ENCODE measurements around the gene PTPRCAP.
"Not testable (repeated sequence)": the region's sequence is repeated elsewhere in the genome, so short reads cannot be mapped to it uniquely, and the experiment has no call there.

The PTPRCAP gene

GRCh38 chr11:67469508-67469811, 32.0 kb upstream of the PTPRCAP start:
- DNase-seq (ENCODE audit: low spot score in 2 of 2), result no peak
- H3K9me3 ChIP-seq, result no peaks in the 10 kb centered on the region
- peak overlapping the region; percentile 80 for H3K4me3 ChIP-seq
- H3K36me3 ChIP-seq (replicated peaks), result no peaks in the 10 kb centered on the region
- peaks cover 5% of the 10 kb centered on the region for H3K4me1 ChIP-seq
- no peaks in the 10 kb centered on the region for H3K27me3 ChIP-seq (ENCODE audit: low read depth)
- in situ Hi-C loops (cut with MboI; ENCODE audit: low sequenced_read_pairs), result no loop called here

GRCh38 chr11:67468759-67469507, 31.5 kb upstream of the PTPRCAP start, which contains the start of gene TMEM134:
Gene TMEM134 (minus strand): TSS chr11:67469251. CDS start chr11:67469192, 59 bp downstream.
- Histone ChIP-seq H3K36me3 (replicated peaks) (no peaks in the 10 kb centered on the region), H3K4me1 (peaks cover 10% of the 10 kb centered on the region), H3K27me3 (ENCODE audit: low read depth) (no peaks in the 10 kb centered on the region), H3K4me3 (peak within 1 kb of the TSS; percentile 80), H3K9me3 (no peaks in the 10 kb centered on the region)
- in situ Hi-C loops (cut with MboI; ENCODE audit: low sequenced_read_pairs), result no loop called here
- peak; percentile 71 to 94 for DNase-seq (ENCODE audit: low spot score in 2 of 2)

- H3K4me1 ChIP-seq, result peaks cover 10% of the 10 kb centered on the region
- in situ Hi-C loops (cut with MboI; ENCODE audit: low sequenced_read_pairs), result no loop called here
These were observed 30.9 kb upstream of the PTPRCAP start for GRCh38 chr11:67468456-67468758.

DNA sequence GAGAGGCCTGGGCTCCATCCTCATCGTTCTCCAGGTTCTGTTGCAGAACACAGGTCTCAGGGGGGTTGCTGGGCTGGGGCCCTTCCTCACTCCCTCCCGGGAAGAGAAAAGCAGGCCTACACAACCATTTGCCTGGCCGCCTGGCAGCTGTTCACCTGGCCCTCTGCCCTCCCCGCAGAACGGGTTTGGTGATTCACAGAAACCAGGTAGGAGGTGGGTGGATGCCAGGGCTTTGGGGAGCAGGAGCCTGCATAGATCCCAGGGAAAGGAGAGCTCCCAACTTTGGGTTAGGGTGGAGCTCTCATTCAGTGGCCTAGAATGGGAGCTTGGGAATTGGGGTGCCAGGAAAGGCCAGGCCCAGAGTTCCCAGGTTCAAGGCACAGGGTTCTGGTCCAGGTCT, 30.6 kb upstream of the PTPRCAP start:
- H3K4me1 ChIP-seq, result peaks cover 10% of the 10 kb centered on the region
- peak overlapping the region; percentile 80 for H3K4me3 ChIP-seq
- H3K27me3 ChIP-seq (ENCODE audit: low read depth), result no peaks in the 10 kb centered on the region
- no peaks in the 10 kb centered on the region for H3K36me3 ChIP-seq (replicated peaks)
- H3K9me3 ChIP-seq, result no peaks in the 10 kb centered on the region
- DNase-seq (ENCODE audit: low spot score in 2 of 2), result no peak
- in situ Hi-C loops (cut with MboI; ENCODE audit: low sequenced_read_pairs), result no loop called here

More at GRCh38 chr11:67468456-67468758, 30.9 kb upstream of the PTPRCAP start:
- DNase-seq (ENCODE audit: low spot score in 2 of 2), result no peak
- Histone ChIP-seq H3K27me3 (ENCODE audit: low read depth) (no peaks in the 10 kb centered on the region), H3K36me3 (replicated peaks) (no peaks in the 10 kb centered on the region), H3K4me3 (peak overlapping the region; percentile 80), H3K9me3 (no peaks in the 10 kb centered on the region)

- no peaks in the 10 kb centered on the region for H3K27me3 ChIP-seq (ENCODE audit: low read depth)
- in situ Hi-C loops (cut with MboI; ENCODE audit: low sequenced_read_pairs), result no loop called here
- H3K36me3 ChIP-seq (replicated peaks), result no peaks in the 10 kb centered on the region
- no peak for DNase-seq (ENCODE audit: low spot score in 2 of 2)
- H3K4me3 ChIP-seq, result no peak overlapping the region
- H3K4me1 ChIP-seq, result peaks cover 10% of the 10 kb centered on the region
- H3K9me3 ChIP-seq, result no peaks in the 10 kb centered on the region
These were observed 29.7 kb upstream of the PTPRCAP start for GRCh38 chr11:67466962-67467771.

- DNase-seq (ENCODE audit: low spot score in 2 of 2), result no peak
- Histone ChIP-seq H3K36me3 (replicated peaks) (no peaks in the 10 kb centered on the region), H3K4me3 (no peak overlapping the region), H3K9me3 (no peaks in the 10 kb centered on the region), H3K4me1 (peaks cover 10% of the 10 kb centered on the region), H3K27me3 (ENCODE audit: low read depth) (no peaks in the 10 kb centered on the region)
- in situ Hi-C loops (cut with MboI; ENCODE audit: low sequenced_read_pairs), result no loop called here
These were observed 28.9 kb upstream of the PTPRCAP start for GRCh38 chr11:67466367-67466766.

GRCh38 chr11:67465530-67465929, 28.0 kb upstream of the PTPRCAP start:
- H3K4me3 ChIP-seq, result peak overlapping the region; percentile 66
- H3K27me3 ChIP-seq (ENCODE audit: low read depth); H3K9me3 ChIP-seq; DNase-seq (ENCODE audit: low spot score in 2 of 2); H3K36me3 ChIP-seq (replicated peaks); in situ Hi-C loops (cut with MboI; ENCODE audit: low sequenced_read_pairs): not testable (repeated sequence)
- H3K4me1 ChIP-seq, result peaks cover 10% of the 10 kb centered on the region

DNA sequence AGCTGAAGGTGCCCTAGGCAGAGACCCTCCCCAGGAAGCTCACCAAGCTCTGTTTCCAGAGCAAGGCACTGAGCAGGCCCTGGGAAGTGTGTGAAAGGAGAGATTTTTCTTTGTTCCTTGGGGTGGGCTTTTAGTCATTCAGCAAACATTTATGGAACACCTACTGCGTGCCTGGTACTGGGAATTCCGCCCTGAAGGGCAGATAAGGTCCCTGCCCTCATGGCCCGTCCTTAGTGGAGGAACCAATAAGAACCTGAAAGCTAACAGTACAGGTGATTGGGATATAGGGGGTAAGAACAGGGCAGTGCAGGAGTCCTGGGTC, 27.7 kb upstream of the PTPRCAP start:
- Histone ChIP-seq H3K4me1 (peaks cover 10% of the 10 kb centered on the region), H3K27me3 (ENCODE audit: low read depth) (no peaks in the 10 kb centered on the region), H3K36me3 (replicated peaks) (no peaks in the 10 kb centered on the region), H3K9me3 (no peaks in the 10 kb centered on the region), H3K4me3 (peak overlapping the region; percentile 66)
- in situ Hi-C loops (cut with MboI; ENCODE audit: low sequenced_read_pairs), result no loop called here
- no peak for DNase-seq (ENCODE audit: low spot score in 2 of 2)

DNA sequence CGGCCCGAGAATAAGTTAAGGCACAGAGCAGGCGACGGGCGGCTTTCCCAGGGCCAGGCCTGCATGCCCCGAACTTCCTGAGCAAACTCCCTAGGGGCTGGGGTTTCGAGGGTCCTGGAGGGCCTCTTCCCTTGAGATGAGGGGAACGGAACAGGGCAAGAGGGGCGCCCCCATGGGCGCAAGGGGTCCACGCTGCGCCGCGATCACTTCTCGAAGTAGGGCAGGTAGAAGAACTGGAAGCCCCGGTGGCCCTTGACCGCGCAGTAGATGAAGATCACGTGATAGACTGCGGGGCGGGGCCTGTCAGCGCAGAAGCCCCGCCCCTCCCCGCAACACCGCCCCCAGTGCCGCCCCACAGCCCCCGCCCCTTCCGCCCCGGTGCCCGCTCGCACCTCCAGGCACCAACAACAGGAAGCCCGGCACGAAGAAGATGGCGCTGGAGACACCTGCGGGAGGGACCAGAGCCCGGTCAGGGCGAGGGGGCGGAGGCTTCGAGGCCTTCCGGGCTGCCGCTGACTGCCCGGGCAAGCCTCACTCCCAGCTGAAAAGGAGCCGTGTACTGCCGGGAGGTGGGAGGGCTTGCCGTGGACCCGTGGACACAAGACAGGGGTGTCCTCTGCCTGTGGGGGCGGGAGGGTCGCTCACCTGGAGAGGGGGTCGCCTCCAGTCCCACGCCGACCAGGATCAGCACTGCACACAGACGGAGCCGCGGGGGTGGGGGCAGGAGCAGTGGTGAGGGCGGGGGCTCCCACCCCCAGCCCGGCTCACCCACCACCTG, 27.1 kb upstream of the PTPRCAP start:
- H3K4me3 ChIP-seq, result peak overlapping the region; percentile 66
- no peaks in the 10 kb centered on the region for H3K36me3 ChIP-seq (replicated peaks)
- peak; percentile 81 to 96 for DNase-seq (ENCODE audit: low spot score in 2 of 2)
- in situ Hi-C loops (cut with MboI; ENCODE audit: low sequenced_read_pairs), result no loop called here
- H3K4me1 ChIP-seq, result peaks cover 9% of the 10 kb centered on the region
- H3K27me3 ChIP-seq (ENCODE audit: low read depth), result no peaks in the 10 kb centered on the region
- H3K9me3 ChIP-seq, result no peaks in the 10 kb centered on the region

DNA sequence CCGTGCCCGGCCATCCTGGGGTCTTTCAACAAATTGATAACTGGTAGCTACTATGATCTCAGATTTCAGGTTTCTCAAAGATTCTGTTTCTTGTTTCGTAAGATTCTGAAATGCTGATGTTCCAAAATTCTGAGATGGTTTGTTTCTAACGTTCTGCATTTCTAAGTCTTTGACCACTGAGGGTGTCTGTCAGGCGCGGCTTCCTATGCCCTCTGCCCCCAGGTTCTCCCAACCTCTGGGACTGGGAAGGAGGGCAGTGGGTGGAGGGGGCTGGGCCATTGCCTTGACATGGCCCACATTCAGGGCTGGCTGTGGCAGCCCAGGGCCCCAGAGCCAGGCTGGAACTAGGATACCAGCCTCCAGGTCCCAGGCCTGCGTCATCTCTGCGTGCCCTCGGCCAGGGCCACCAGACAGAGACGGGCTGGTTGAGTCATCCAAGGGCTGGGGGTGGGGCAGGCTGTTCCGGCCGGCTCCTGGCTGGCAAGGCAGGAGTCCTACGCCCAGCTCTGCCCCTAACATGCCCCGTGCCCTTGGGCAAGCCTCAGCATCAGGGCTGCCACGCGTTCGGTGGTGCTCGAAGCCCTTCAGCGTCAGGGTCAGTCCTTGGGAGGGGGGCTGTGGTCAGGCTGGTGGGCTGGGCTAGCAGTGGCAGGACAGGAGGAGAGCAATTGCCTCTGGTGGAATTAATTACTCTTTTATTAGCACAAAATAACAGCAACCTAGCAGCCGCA, 26.4 kb upstream of the PTPRCAP start:
- Histone ChIP-seq H3K4me1 (peaks cover 5% of the 10 kb centered on the region), H3K9me3 (no peaks in the 10 kb centered on the region), H3K36me3 (replicated peaks) (no peaks in the 10 kb centered on the region), H3K4me3 (peak overlapping the region; percentile 66), H3K27me3 (ENCODE audit: low read depth) (no peaks in the 10 kb centered on the region)
- no peak for DNase-seq (ENCODE audit: low spot score in 2 of 2)
- in situ Hi-C loops (cut with MboI; ENCODE audit: low sequenced_read_pairs), result no loop called here

DNA sequence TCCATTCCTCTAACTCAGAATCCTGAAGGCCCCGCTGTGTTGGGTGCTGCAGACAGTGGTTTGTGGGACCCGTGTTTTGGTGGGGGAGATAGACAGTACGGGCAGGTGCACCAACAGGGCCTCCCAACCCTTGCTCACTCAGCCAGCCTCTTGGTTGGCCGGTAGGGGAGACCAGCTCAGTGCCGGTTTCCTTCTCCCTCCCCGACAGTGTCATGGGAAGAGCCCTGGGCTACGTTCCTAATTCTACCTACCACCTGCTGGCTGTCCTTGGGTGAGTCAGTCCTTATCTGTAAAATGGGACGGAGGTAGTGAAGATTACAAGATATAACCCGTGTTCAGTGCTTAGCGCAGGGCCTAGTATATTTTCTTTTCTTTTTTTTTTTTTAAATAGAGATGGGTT, 25.7 kb upstream of the PTPRCAP start:
- H3K4me1 ChIP-seq, result peaks cover 5% of the 10 kb centered on the region

GRCh38 chr11:67458266-67458665, 20.8 kb upstream of the PTPRCAP start:
- Histone ChIP-seq H3K27me3 (ENCODE audit: low read depth) (no peaks in the 10 kb centered on the region), H3K9me3 (no peaks in the 10 kb centered on the region), H3K4me1 (no peaks in the 10 kb centered on the region), H3K4me3 (no peak overlapping the region), H3K36me3 (replicated peaks) (no peaks in the 10 kb centered on the region)
- in situ Hi-C loops (cut with MboI; ENCODE audit: low sequenced_read_pairs), result no loop called here
- no peak for DNase-seq (ENCODE audit: low spot score in 2 of 2)

More for the DNA sequence above, 25.7 kb upstream of the PTPRCAP start:
- no peak for DNase-seq (ENCODE audit: low spot score in 2 of 2)
- no peaks in the 10 kb centered on the region for H3K27me3 ChIP-seq (ENCODE audit: low read depth)
- no peaks in the 10 kb centered on the region for H3K36me3 ChIP-seq (replicated peaks)
- H3K9me3 ChIP-seq, result no peaks in the 10 kb centered on the region
- in situ Hi-C loops (cut with MboI; ENCODE audit: low sequenced_read_pairs), result no loop called here
- no peak overlapping the region for H3K4me3 ChIP-seq

DNA sequence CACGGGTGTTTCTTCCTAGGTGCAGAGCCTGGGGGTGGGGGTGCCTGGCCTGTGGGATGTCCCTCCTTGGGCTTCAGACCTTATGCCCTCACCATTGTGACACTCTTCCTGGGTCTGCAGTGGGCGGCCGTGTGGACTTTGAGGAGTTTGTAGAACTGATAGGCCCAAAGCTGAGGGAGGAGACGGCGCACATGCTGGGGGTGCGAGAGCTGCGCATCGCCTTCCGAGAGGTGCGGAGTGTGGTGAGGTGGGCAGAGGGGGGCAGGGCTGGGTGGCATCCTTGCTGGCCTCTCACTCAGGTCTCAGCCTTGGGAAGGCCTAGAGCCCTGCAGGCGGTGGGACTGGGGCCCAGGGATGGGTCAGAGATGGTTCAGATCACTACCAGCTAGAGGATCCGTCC, 20.0 kb upstream of the PTPRCAP start:
- no peak for DNase-seq (ENCODE audit: low spot score in 2 of 2)
- Histone ChIP-seq H3K4me1 (no peaks in the 10 kb centered on the region), H3K9me3 (no peaks in the 10 kb centered on the region), H3K4me3 (no peak overlapping the region), H3K27me3 (ENCODE audit: low read depth) (no peaks in the 10 kb centered on the region), H3K36me3 (replicated peaks) (no peaks in the 10 kb centered on the region)
- in situ Hi-C loops (cut with MboI; ENCODE audit: low sequenced_read_pairs), result no loop called here
